ENCODE data around the gene FBXW4.

FBXW4 gene

GRCh38 chr10:101694674-101695403 lies at the start of gene FBXW4:
Gene FBXW4 (minus strand): TSS chr10:101695170. CDS start chr10:101695105, 65 bp downstream.
- in situ Hi-C loops (cut with MboI; ENCODE audit: low sequenced_read_pairs): no loop called here

DNA sequence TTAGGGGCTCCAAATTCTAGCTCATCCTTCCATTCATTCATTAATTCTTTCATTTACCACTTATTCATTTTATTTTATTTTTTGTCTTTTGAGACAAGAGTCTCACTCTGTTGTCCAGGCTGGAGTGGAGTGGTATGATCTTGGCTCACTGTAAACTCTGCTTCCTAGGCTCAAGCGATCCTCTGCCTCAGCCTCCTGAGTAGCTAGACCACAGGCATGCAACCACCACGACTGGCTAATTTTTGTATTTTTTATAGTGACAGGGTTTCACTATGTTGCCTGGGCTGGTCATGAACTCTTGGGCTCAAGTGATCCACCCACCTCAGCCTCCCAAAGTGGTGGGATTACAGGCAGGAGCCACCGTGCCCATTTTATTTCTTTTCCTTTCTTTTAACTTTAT lies 49.3 kb upstream of the FBXW4 start:
- in situ Hi-C loops (cut with MboI; ENCODE audit: low sequenced_read_pairs): no loop called here

DNA sequence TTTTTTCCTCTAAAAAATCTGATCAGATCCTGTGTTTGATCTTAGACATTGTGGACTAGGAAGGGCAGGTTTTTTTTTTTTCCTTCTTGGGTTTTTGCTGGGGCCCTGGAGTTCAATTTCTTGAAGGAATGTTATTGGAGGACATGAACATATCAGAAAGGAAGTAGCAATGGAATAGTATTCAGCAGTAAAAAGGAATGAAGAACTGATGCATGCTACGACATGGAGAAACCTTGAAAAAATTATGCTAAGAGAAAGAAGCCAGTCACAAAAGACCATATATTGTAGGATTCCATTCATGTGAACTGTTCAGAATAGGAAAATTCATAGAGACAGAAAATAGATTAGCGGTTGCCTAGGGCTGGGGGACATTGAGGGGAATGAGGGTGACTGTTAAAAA lies 47.0 kb upstream of the FBXW4 start:
- in situ Hi-C loops (cut with MboI; ENCODE audit: low sequenced_read_pairs): no loop called here

DNA sequence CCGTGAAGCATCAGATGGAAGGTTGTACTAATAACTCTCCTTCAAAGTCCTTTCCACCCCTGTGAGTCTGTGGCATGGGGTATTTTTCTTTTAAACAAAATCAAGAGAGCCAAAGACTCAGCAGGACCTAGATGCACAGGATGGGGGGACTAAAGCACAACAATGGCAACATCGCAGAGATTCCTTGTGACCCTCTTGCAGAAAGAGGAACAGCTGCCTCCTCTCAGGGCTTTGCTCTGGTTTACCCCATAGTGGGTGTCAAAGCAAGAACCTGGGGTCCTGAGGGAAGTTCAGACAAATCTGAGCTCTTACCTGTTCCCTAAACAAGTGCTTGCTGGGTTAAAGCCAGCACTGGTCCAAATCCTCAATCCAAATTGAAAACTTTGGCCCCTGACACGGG lies 41.7 kb upstream of the FBXW4 start:
- in situ Hi-C loops (cut with MboI; ENCODE audit: low sequenced_read_pairs): no loop called here

DNA sequence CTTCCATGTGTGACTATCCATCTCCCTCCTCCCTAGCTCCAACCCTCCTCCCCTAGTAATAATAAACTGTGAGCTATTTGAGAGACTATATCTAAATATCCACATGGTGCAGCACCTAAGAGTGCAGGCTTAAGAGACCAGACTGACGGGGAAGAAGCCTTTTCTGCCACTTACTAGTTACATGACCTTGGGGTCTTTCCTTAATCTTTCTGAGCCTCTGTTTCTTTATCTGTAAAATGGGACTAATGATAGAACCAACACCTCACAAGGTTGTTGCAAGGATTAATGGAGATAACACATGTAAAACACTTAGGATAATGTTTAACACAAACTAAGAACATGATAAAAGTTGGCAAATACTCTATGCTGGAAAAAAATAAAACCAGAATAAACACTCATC lies 37.1 kb upstream of the FBXW4 start:
- in situ Hi-C loops (cut with MboI; ENCODE audit: low sequenced_read_pairs): no loop called here

DNA sequence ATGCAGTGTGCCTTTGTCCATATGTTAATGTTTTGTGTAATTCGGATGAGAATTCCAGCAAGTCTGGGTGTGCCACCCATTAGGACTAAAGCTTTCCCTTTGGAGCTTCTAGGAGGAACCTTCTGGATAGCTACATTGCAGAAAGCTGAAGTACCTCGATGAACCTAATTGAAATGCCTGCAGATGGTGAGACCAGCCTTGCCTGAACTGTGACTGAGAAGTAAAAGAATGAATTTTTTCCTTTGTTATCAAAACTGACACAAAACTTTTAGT lies 31.1 kb upstream of the FBXW4 start:
- in situ Hi-C loops (cut with MboI; ENCODE audit: low sequenced_read_pairs): no loop called here

DNA sequence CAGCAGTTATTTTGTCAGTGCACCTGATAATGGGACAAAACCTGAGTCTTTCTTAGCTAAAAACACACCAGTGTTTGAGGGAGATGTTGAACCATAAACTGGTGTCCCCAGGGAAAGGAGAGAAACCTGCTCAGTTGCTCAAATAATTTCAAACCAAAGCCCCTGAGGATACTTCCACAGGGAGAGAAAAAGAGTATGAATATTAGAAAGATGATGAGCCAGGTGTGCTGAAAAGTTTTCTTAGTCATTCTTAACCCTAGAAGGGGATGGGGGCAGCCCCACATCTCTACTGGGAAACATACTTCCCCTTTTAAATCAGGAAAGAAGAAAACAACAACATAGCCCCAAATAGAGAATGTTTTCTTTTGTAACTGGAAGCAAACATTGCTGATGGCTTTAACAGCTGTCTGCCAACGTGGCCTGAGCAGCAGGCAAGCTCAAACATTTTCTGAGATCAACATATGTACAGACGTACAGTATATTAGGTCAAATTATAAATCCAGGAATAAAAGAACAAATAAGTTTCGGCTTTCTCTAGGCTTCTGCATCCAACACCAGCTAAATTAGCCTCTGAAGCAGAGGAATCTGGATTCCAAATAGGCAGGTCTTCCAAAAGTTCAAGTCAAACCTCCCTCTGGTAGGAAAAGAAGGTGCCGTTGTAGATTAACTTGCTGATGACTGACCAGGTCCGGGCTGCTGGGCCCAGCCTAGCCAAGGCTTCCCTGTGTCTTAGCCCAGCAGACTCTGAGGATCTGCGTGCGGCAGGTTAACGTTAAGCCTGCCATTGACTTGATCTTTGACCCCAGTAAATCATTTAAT lies 30.5 kb upstream of the FBXW4 start:
- in situ Hi-C loops (cut with MboI; ENCODE audit: low sequenced_read_pairs): no loop called here

DNA sequence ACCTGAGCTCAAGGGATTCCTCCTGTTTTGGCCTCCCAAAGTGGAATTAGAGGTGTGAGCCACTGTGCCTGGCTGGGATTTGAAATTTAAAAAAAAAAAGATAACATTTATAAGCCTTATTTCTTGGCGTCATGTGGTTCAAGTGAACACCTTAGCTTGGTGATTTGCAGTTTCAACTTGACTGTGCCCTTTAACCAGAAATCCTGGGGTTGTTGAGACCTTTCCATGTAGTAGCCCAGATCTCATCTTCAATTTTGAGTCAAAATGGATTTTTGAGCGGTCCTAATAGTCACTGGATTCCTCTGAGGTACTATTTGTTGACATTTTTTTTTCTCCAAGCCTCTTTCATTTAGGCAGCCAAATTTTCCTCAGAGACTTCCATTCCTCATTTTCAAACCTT lies 29.5 kb upstream of the FBXW4 start:
- in situ Hi-C loops (cut with MboI; ENCODE audit: low sequenced_read_pairs): no loop called here

DNA sequence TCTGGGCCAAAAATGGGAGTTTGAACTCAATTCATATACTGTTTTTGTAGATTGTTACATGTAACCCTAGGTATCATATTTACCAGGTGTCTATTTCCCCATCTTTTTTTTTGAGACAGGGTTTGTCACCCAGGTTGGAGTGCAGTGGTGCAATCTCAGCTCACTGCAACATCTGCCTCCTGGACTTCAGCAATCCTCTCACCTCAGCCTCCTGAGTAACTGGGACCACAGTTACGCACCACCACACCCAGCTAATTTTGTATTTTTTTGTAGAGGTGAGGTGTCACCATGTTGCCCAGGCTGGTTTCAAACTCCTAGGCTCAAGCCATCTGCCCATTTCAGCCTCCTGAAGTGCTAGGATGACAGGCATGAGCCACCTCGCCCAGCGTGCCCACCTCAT lies 28.2 kb upstream of the FBXW4 start:
- in situ Hi-C loops (cut with MboI; ENCODE audit: low sequenced_read_pairs): no loop called here

- in situ Hi-C loops (cut with MboI; ENCODE audit: low sequenced_read_pairs): no loop called here
Measured at GRCh38 chr10:101721806-101722205, 26.8 kb upstream of the FBXW4 start.

DNA sequence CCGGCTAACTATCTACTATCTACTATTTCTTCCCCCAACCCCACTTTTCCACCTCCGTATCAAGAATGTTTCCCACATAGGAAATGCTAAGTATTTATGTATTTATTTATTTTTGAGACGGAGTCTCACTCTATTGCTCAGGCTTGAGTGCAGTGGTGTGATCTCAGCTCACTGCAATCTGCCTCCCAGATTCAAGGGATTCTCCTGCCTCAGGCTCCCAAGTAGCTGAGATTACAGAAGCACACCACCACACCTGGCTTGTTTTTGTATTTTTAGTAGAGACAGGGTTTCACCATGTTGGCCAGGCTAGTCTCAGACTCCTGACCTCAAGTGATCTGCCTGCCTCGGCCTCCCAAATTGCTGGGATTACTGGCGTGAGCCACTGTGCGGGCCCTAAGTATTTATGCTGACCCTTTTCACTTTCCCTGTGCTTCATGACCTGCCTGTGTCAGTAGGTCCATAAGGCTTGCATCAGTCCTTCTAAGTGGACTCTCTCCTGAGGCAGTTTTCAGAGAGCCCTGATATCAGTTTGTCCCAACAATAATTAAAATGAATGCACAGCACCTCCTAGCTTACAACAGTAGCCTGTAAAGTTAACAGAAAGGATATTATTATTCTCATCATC lies 25.7 kb upstream of the FBXW4 start:
- in situ Hi-C loops (cut with MboI; ENCODE audit: low sequenced_read_pairs): no loop called here

DNA sequence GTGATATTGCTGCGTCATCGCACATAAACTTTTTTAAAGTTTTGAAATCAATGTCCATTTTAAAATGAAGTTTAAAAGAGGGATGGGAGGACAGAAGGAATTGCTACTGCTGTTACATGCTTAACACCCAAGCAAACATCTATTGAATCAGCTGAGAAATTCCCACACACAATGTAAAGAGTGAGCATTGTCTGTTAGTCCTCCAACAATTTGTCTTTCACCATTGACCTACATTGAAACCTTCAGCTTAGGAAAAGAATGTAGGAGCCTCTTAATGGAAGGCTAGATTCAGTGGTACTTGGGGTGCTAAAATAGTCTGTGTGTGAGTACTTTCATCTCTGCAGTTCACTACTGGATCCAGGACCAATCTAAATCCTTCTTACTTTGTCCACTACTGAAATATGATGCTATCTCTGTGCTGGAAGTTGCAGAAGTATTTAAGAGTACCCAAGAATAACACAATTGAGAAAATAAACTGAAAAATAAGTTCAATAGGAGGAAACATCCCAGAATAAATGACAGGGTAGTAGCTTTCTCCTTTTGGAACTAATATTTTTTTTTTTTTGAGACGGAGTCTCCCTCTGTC lies 23.8 kb upstream of the FBXW4 start:
- in situ Hi-C loops (cut with MboI; ENCODE audit: low sequenced_read_pairs): no loop called here

DNA sequence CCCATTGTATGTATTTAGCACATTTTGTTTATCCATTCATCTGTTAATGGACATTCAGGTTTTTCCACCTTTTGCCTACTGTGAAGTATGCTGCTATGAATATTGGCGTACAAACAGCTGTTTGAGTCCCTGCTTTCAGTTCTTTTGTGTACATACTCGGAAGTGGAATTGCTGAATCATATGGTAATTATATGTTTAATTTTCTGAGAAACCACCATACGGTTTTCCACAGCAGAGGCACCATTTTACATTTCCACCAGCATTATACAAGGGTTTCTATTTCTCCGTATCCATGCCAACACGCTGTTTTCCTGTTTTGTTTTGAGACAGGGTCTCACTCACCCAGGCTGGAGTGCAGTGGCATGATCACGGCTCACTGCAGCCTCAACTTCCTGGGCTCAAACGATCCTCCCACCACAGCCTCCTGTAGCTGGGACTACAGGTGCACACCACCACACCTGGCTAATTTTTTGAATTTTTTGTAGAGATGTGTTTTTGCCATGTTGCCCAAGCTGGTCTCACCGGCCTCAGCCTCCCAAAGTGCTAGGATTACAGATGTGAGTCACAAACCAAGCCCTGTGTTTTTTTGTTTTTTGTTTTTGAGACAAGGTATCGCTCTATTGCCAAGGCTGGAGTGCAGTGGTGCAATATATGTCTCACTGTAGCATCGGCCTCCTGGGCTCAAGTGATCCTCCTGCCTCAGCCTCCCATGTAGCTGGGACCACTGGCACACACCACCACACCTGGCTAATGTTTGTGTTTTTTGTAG lies 22.1 kb upstream of the FBXW4 start:
- in situ Hi-C loops (cut with MboI; ENCODE audit: low sequenced_read_pairs): no loop called here

GRCh38 chr10:101712997-101713396 lies 18.0 kb upstream of the FBXW4 start:
- in situ Hi-C loops (cut with MboI; ENCODE audit: low sequenced_read_pairs): no loop called here

DNA sequence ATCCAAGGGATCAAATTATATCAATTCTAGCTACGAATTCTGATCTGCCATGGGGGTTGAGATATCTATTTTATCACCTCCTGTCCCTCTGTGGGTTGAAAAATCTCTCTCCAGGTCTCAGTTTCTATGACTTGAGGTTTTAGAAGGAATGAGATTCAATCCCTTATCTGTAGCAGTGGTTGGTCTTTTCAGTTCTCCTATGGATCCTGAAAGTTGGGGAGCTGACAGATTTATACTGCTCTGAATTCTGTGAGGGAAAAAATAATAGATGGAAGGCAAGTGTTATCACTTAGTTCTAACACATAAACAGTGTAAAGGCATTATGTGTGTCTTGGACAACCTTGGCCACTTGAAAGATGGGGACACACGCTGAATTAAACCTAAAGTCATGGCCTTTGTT lies 15.8 kb upstream of the FBXW4 start:
- in situ Hi-C loops (cut with MboI; ENCODE audit: low sequenced_read_pairs): no loop called here

DNA sequence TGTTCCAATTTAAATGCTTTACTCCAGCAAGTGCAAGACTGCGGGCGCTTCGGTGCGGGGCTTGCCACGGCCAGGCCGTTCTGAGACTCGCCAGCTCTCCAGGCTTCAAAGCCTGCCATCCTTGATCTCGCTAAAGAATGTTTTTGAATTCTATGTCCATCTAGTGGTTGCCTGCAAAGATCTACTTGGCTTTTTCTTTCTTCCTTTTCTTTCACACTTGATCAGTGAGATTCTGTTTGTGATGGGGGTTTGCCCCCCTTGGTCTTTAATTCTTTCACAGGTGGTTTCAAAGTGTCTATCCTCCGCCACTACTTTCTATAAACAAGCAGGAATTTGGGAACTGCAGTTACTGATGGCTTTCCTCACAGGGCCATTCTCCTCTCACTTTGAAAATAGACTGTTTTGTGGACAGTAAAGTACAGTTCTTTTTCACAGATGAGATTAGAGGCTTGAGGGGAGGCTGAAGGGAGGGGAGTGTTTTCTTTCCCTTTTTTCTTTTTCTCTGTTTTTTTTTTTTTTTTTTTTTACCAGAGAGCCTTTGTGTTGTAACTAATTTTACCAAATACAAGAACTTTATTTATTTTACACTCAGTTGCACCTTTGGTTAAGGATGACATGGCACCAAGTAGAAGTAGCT lies 15.2 kb upstream of the FBXW4 start:
- in situ Hi-C loops (cut with MboI; ENCODE audit: low sequenced_read_pairs): no loop called here

DNA sequence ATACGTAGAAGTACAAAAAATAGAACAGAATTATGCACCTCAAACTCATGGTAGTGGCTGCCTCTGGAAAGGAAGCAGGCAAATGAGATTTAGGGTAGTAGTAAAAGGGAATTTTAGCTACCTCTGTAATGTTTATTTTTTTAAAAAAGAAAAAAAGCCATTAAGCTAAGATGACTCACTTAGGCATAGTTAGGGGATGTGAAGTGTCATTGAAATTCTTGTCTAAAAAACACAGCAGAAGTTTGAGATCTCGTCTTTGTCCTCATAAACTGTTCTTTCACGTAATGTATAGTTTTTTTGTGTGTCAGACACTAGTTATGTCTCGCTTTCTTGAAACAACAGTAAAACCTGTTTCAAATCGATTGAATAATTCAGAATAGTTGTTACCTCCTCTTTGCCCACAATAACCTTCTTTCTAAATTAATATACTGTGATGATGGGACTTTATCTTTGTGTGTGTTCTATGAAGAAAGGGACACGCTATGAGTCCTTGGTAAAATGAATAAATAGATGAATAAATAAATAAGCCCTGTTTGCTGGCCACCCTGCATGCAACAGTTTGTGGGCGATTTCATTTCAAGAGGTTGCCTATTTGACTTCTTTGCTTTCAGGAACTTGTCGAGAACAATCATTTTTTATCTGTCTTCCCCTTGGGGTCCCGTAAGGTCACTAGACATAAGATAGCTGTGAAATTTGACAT lies 14.5 kb upstream of the FBXW4 start:
- in situ Hi-C loops (cut with MboI; ENCODE audit: low sequenced_read_pairs): no loop called here

- in situ Hi-C loops (cut with MboI; ENCODE audit: low sequenced_read_pairs): no loop called here
Measured at GRCh38 chr10:101708870-101709269, 13.9 kb upstream of the FBXW4 start.

- in situ Hi-C loops (cut with MboI; ENCODE audit: low sequenced_read_pairs): no loop called here
Measured at GRCh38 chr10:101708073-101708472, 13.1 kb upstream of the FBXW4 start.

GRCh38 chr10:101704331-101704730 lies 9.4 kb upstream of the FBXW4 start:
- in situ Hi-C loops (cut with MboI; ENCODE audit: low sequenced_read_pairs): no loop called here

All from HL-60/S4 (cell line).